Measurements from ENCODE around the gene FGF19.
"Not testable (repeated sequence)": the region's sequence is repeated elsewhere in the genome, so short reads cannot be mapped to it uniquely, and the experiment has no call there.

The FGF19 gene

DNA sequence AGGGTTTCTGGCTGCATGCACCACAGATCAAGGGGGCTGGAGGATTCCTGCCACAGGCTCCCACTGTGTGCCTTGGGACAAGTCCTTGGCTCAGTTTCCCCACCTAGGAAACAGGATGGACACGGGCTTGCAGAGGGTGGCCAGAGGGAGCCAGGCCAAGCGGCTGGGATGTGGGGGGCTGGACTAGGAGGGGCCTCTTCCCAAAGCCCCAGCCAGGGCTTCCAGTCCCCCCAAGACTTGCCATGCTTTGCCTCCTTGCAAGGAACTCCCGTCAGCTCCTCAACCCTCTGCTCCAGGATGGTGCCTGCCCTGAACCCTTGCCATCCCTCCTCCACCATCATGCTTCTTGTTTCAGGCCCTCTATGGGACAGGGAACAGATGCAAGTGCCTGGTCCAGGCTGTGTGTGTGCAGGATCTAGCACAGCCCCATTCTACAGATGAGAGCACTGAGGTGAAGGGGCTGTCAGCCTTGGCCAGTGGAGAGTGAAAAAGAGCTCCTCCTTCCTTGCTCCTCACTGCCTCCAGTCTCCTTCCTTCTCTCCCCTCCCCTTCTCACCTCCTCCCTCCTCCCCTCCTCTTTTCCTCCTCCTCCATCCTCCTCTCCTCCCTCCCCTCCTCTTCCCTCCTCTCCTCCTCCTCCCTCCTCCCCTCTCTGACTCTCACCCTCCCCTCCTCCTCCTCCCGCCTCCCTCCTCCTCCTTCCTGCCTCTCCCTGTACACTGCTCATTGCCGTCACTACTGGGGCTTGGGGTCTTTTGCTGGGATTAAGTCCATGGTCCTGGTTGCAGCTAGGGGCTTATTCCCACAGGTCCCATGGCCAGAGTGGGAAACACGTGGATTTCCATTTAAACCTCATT is 13.3 kb upstream of the FGF19 start:
- DNase-seq, result no peak

DNA sequence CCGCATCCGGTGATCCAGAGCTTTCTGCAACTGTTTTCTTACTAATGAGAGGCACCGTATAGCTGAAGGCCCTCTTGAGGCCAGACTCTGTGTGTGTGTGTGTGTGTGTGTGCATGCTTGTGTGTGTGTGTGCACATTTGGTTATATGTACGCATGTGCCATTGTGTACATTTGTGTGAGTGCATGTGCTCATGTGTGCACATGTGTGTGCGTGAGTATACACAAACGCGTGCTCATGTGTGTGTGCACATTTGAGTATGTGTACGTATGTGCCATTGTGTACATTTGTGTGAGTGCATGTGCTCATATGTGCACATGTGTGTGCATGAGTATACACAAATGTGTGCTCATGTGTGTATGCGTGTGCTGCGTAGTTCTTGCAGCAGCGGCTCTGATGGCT is 12.3 kb upstream of the FGF19 start:
- DNase-seq, result no peak

- DNase-seq, result no peak
These were observed 11.6 kb upstream of the FGF19 start for GRCh38 chr11:69715446-69715845.

- DNase-seq, result peak; percentile 35
These were observed 8.3 kb upstream of the FGF19 start for GRCh38 chr11:69711822-69712801.

DNA sequence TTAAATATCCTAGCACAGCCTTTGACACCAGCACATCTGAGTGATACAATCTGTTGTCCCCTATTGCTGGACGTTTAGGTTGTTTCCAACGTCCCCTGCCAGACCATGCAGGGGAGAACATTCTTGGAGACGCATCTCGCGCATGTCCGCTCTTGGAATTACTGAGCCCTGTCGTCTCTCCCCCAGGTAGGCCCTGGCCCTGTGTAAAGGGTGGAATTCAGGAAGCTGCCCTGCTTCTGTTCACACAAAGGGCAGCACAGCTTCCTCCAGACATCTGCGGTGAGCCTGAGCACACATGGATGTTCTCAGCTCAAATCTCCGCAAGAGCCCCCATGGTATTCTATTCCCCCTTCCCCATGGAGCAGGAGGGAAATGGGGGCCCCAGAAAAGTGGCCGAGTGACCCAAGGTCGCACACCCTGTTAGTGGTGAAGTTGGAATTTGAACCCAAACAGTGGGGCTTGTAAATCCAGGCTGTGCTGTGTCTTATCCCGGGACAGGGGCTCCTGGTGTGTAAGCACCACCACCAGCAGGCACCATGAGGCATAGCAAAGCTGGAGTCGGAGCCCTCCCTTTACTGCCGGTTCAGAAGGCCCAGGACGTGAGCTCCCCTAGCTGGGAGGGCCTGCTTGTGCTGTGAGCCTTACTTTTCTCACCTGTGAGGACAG is 5.0 kb upstream of the FGF19 start:
- DNase-seq, result no peak

DNA sequence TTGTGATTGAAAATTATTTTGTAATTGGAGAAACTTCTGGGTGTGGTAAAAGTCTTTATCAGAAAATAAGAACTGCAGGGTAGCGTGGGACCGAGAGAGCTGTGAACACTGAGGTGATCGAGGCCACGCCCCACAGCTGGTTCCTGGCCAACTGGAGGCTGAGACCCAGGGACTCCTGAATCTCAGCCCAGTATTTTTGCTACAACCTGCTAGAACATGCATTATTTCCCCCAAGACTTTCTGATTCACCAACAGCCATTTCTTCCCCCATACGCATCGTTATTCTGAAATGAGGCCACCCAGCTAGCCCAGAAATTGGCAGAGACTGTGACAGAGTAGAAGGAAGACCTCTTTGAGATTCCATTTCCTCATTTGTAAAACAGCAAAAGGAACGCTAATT is 3.4 kb upstream of the FGF19 start:
- DNase-seq, result no peak

DNA sequence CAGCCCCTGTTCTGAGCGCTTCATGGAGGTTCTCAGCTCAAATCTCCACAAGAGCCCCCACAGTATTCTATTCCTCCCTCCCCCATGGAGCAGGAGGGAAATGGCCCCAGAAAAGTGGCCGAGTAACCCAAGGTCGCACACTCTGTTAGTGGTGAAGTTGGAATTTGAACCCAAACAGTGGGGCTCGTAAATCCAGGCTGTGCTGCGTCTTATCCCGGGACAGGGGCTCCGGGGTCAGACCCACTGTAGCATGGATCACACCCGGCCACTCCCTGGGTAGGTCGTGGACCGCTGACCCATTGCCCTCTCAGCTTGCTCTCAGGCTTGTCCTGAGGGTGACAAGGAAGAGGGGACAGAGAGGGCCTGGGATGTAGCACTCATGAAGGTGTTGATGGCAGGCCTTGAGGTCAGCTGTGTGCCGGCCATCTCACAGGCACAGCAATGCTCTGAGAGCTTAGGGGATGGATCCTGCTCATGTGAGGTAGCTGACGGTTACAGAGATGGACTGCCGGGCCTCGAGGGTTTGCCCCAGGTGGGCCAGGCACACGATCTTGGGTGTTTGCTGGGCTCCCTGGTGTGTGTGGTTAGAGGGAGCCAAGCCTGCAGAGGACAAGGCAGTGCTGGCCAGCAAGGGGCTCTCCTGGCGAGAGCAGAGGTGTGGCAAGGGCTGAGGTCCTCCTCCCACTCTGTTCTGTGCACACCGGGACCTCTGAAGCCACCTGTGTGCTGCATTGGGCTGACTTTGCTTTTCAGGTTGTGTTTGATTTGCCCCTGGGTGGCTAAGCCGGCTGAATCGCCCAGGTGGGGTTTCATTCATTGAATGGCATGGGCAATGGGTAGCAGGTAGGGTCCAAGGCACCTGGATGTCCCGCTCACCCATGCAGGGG is 2.3 kb upstream of the FGF19 start:
- no peak for DNase-seq

DNA sequence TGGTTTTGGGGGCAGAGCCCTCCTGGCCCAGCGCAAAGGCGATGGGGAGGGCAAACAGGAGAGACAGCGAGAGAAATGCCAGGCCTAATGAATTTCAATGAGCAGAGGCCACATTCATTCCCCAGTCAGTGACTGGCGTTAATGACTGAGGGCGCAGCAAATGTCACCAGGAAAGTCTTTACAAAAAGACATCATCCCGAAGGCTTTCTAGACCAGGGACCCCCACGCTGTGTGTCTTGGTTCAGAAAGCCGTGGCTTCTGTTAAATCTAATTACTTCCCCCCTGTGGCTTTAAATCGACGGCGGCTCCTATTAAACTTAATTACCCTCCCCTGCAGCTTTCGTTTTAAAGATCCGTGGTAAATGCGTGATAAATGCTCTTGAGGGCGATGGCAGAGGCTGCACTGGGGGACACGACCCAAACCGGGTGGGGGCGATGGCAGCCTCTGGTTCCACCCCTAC is 1.6 kb upstream of the FGF19 start:
- DNase-seq, result no peak

DNA sequence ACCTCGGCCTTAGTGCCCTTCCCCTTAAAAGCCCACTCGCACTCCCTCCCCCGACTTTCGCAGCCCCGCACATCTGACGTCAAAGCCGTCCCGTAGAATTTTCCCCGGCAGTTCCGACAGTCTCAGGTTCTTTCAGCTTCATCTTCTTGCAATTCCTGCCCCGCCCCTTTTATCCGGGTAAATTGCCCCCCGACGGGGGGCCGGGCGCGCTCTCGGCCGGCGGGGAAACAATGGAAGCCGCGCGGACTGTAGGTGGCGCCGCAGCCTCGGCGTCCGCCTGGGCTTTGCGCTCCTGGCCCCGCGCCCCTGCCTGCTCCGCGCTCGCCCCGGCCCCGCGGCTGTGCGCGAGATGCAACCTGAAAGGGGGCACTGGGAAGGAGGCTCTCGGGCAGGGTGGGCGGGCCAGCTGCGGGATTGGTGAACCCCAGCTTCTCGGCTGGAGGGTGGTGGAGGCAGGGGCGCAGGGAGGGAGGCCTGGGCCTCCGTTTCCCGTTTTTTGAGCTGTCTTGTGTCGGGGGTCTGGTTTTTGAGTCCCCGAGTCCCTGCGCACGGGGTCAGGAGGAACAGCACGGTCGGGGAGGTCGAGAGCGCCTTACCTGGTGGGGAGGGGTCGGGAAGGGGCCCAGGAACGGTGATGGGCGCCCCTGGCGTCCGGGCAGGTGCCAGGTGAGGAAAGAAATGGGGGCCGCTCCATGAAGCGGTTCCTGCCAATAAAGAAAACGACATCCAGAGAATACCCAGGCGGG is 859 bp upstream of the FGF19 start:
- no peak for DNase-seq

GRCh38 chr11:69703453-69703767 is 412 bp downstream of the FGF19 start:
- DNase-seq, result no peak

DNA sequence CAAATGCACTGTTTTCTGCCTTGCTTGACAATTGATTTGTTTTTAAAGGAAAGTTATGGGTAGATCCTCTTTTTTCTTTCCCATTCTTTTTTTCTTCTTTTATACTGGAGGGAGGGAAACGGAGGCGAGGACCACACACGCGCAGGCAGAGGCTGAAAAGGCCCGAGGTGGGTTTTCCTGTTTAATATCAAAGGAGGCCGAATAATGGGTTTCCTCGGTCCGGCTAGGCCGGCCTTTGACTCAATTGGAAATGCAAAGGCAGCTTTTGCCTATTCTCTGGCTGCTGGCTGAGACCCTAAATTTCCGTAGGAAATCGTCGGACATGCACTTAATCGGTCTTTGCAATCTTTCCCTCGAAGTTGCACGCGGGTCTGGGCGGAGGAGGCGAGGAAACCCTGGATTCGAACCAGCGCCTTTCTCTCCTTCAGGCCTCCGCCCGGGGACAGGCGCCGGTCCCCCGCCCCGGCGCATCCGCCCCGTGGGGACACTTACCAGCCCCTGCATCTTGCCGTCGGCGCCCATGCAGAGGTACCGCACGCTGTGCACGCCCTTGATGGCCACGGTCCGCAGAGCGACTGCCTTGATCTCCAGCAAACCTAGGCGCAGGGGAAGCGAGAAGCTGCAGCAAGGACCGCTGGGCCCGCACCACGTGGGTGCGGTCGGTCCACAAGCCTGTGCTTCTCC is 911 bp downstream of the FGF19 start:
- DNase-seq, result no peak

- no peak for DNase-seq
These were observed 1.6 kb downstream of the FGF19 start for GRCh38 chr11:69702239-69702691.

DNA sequence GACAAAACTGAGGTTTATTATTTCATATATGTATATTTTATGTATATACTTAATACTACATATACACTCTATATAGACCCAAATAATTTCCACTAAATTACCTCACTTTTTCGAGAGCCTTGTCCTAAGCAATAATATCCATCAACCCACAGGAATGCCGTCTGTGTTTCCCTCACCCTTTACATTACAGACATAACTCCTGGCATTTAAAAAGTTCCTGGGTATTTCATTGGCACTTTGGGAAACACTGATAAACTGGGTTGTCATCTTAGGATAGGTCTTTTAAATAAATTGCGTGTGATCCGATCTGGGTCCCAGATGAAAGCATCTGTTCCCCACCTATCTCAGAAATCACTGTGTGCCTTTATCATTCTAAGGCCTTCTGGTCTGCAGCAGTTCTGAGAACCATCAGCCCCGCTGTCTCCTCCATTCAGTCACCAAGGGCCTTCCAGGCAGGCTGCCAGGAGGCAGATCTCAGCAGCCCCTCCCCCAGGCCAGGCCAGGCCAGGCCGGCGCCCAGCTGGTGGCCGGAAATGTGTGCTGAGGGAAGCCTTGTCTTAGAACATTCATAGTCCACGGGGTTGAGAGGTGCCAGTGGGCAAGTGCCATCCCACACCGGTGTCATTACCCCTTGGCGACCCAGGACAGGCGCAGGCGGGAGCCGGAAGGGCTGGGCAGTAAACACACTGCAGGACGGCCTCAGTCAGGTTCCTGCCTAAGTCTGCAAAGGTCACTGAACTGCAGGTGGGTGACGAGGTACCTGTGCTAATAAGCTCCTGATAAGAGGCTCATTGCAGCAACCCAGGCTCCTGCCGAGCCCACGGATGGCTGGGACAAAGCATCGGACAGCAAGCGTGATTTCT is 3.3 kb downstream of the FGF19 start:
- no peak for DNase-seq

DNA sequence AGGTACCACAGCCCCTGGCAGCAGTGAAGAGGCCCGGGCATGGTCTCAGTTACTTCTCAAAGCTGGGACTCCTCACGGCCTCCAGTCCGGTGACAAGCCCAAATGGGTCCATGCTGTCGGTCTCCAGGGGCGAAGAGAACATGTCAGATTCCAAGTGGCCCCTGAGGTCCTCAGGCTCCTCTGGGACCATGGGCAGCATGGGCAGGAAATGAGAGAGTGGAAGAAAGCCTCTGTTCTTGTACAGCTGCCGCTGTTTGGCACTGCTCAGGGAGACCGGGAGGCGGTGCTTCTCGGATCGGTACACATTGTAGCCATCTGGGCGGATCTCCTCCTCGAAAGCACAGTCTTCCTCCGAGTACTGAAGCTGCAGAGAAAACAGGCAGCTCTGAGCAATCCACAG is 4.6 kb downstream of the FGF19 start:
- DNase-seq, result no peak

GRCh38 chr11:69698362-69698761 is 5.5 kb downstream of the FGF19 start:
- no peak for DNase-seq

- no peak for DNase-seq
These were observed 6.0 kb downstream of the FGF19 start for GRCh38 chr11:69697861-69698260.

GRCh38 chr11:69697469-69697843 is 6.4 kb downstream of the FGF19 start:
- DNase-seq, result no peak

DNA sequence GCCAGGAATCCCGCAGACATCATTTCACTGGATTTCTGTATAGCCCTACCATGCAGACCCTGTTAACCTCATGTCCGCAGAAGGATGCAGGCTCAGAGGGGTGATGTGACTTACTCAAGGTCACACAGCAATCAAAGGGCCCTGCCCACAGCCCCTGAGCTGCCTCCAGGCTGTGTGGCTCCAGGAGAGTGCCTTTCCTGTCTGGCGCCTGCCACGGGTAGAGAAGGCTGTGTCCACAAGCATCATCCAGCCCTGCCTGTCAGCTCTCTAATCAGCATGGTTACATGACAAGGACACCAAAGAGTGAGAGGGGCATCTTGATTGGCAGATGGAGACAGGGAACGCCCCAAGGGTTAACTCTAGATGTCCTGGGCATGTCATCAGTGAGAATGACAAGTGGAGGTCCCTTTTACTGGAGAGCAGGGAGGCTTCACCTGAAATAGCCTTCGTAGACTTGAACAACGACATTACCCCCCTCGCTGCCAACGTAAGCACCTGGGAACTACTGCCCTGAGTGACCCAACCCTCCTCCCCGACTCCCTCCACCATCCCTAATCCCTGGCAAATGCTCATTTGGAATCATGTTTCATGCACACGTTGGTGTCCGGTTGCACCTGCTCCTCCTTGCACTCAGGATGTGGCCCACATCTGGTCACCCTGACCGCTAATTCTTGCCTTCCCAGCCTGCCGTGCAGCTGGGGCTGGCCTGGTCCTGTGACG is 6.9 kb downstream of the FGF19 start:
- DNase-seq, result no peak

- not testable (repeated sequence) for DNase-seq
These were observed 7.8 kb downstream of the FGF19 start for GRCh38 chr11:69695995-69696394.
